ENCODE measurements around the gene HRH3. TPM values are rescaled to one million over a fixed set of nuclear protein-coding genes. Genes with fewer than 3 reads are reported as not detected.

The HRH3 gene
- total and polyA plus RNA-seq, 7 donors, result not detected

GRCh38 chr20:62209850-62210495 lies 10.1 kb downstream of the HRH3 start:
- H3K27me3 ChIP-seq, result peaks cover 6 to 51% (median 35%) of the 10 kb centered on the region in 3 donors
- H3K9me3 ChIP-seq, result no peaks in the 10 kb centered on the region
- H3K4me3 ChIP-seq, result no peak overlapping the region
- intact Hi-C loops (cut with DNase I), result no loop called here
- TF ChIP-seq POLR2AphosphoS5 (IDR thresholded peaks at IDR 0.05) (no peak), EP300 (IDR thresholded peaks at IDR 0.05) (no peak)
- 52 to 60% methylated on average over 17 of the region's 17 CpGs for WGBS, 2 donors
- no peaks in the 10 kb centered on the region for H3K36me3 ChIP-seq
- H3K27ac ChIP-seq, result no peak overlapping the region
- no peaks in the 10 kb centered on the region for H3K4me1 ChIP-seq
- DNase-seq, result no peak

DNA sequence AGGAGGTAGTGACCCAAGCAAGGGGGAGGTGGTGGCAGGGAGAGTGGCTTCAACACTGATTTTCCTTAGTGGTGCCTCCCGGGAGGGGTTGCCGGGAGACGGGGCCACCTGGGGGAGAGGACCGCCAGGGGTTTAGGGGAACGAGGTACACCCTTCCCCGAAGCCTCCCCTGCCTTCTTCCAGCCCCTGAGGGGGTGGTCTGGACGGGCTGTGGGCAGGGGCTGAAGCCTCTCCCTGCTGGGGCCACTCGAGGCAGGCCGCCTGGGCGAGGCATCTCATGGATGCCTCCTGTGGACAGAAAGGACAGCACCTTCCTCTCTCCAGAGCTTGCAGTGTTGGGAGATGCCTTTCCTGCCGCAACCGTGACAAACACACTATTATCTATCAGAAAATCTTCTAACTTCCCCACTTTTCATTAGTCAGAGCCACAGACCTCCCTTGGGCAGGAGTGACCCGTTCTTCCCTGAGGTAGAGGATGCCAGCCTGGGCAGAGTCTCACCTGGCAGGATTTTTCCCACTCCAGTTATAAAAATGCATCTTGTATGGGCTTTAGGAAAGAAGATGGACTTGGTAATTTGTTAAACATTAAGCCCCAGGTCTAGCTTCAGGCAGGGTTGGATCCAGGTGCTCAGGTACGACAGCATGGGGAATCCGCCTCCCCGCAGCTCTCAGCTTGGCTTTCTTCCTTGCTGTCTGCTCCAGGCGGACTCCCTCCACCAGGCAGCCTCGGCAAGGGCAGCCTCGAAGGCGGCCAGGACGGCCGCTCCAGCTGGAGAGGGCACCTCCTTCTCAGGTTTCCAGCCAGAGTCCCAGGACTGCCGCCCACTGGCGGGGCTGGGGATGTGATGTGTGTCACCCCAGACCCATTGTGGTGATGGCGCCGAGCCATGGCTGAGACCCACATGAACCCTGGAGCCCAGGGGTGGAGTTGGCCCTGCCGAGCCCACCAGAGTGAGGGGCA lies 11.0 kb downstream of the HRH3 start:
- no peak for DNase-seq
- Histone ChIP-seq H3K27me3 (peaks cover 3 to 42% (median 30%) of the 10 kb centered on the region in 3 donors), H3K36me3 (no peaks in the 10 kb centered on the region), H3K27ac (no peak overlapping the region), H3K9me3 (no peaks in the 10 kb centered on the region), H3K4me1 (no peaks in the 10 kb centered on the region), H3K4me3 (no peak overlapping the region)
- no peak for TF ChIP-seq CTCF (IDR thresholded peaks at IDR 0.05)
- no peak for TF ChIP-seq POLR2AphosphoS5 (IDR thresholded peaks at IDR 0.05)
- no peak for TF ChIP-seq EP300 (IDR thresholded peaks at IDR 0.05)
- TF ChIP-seq POLR2A (IDR thresholded peaks at IDR 0.05), result no peak
- WGBS, 2 donors, result 37 to 51% methylated on average over 27 of the region's 27 CpGs
- intact Hi-C loops (cut with DNase I), result no loop called here

DNA sequence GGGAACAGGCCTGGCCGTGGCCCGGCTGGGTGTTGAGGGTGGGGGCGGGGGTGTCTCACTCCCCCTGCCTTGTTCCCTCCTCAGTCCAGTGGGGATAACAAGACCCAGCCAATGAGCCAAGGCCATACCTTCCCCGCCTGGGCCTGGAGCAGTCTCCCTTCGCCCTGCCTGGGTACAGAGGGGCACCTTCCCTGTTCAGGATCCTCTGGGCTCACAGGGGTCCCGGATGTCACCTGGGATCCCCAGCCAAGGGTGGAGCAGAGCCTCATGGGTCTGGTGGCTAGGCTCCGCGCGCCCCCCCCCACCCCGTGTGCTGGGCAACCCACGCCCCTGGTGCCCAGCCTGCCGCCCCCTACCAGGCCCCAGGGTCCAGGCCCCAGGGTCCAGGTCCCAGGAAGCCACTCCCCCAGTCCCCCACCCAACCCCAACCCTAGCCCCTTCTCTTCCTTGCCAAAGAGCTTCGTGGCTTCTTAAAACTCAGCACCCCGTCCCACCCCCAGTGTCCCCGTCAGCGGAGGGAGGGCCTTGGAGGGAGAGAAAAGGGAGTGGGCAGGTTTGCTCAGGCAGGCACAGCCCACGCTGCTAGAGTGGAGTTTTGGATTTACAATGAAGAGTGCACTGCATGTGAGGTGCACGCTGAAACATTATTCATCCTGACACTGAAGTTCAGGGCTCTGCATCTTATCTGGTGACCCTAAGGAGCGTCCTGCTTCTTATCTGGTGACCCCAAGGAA lies 11.8 kb downstream of the HRH3 start:
- 62 to 78% methylated on average over 19 of the region's 19 CpGs for WGBS, 2 donors
- H3K27me3 ChIP-seq, result peaks cover 3 to 37% (median 26%) of the 10 kb centered on the region in 3 donors
- H3K4me1 ChIP-seq, result no peaks in the 10 kb centered on the region
- intact Hi-C loops (cut with DNase I), result no loop called here
- no peaks in the 10 kb centered on the region for H3K9me3 ChIP-seq
- no peak for DNase-seq
- H3K36me3 ChIP-seq, result peaks cover 0 to 7% (median 2%) of the 10 kb centered on the region in 4 donors
- no peak overlapping the region for H3K27ac ChIP-seq
- TF ChIP-seq EP300 (IDR thresholded peaks at IDR 0.05), result no peak
- TF ChIP-seq POLR2A (IDR thresholded peaks at IDR 0.05), result no peak
- no peak for TF ChIP-seq CTCF (IDR thresholded peaks at IDR 0.05)
- no peak for TF ChIP-seq POLR2AphosphoS5 (IDR thresholded peaks at IDR 0.05)
- H3K4me3 ChIP-seq, result no peak overlapping the region

- Histone ChIP-seq H3K36me3 (peaks cover 0 to 25% (median 5%) of the 10 kb centered on the region in 4 donors), H3K4me3 (no peak overlapping the region), H3K27ac (no peak overlapping the region), H3K4me1 (no peaks in the 10 kb centered on the region), H3K9me3 (no peaks in the 10 kb centered on the region), H3K27me3 (peaks cover 3 to 24% (median 15%) of the 10 kb centered on the region in 3 donors)
- intact Hi-C loops (cut with DNase I), result no loop called here
- no peak for TF ChIP-seq EP300 (IDR thresholded peaks at IDR 0.05)
- no peak for TF ChIP-seq POLR2A (IDR thresholded peaks at IDR 0.05)
- no peak for TF ChIP-seq CTCF (IDR thresholded peaks at IDR 0.05)
- TF ChIP-seq POLR2AphosphoS5 (IDR thresholded peaks at IDR 0.05), result no peak
- no peak for DNase-seq
- 79 to 91% methylated on average over 17 of the region's 17 CpGs for WGBS, 2 donors
Observed at GRCh38 chr20:62206388-62206775, 13.7 kb downstream of the HRH3 start.
